Heart left ventricle (tissue), 13 donors: ENCODE data around the gene KIRREL3.

Source experiments
- CTCF ChIP-seq, 12 donors: fragments of 200-600 bp; sonication (generic) in 4 of 12; IDR thresholded peaks; one replicate each; pipeline versions ENCODE4 v1.5.0 to v1.8.0; 2018 to 2022; ENCODE audit warnings: antibody characterized with exemption in 12 of 12, mild to moderate bottlenecking in 5 of 12
- POLR2A ChIP-seq, 2 donors: fragments of 450-650 bp; IDR thresholded peaks; one replicate each; pipeline ENCODE4 v1.6.1; 2017; ENCODE audit warnings: antibody characterized with exemption in 2 of 2, mild to moderate bottlenecking in 2 of 2, moderate library complexity in 2 of 2
- donor health status: ischemic (EF 13 %, LVEDD 7.1; RV severe dilation, severe dysfunction).
- donor health status: DM: no; HTN: yes; CAD: no.
- donor health status: DM: no; HTN: no; CAD: no.
- donor health status: ischemic (EF 25% LVEDD 6.9; RV normal size, moderate dysfunction).
- donor health status: ischemic (EF 25% LVEDD 5.7; RV mildly dilated, moderate dysfunction).
- donor health status: ischemic (EF 35%, LVEDD 5.7; RV mildly dilated, moderate dysfunction).
- donor health status: nonischemic (EF 11% LVEDD 7.7; RV severe dilation, severe dysfunction).
- donor health status: DM: yes; HTN: yes; CAD: no.
- donor health status: PGD.
- donor health status: ischemic (EF 29% LVEDD 5.4; RV normal size, mild dysfunction).
- donor health status: nonischemic (EF 23%, LVEDD 6.1; RV moderate dilation, normal function).

- TF ChIP-seq CTCF (IDR thresholded peaks at IDR 0.05) = no peak
- no peak for TF ChIP-seq POLR2A (IDR thresholded peaks at IDR 0.05)
Measured at GRCh38 chr11:126636911-126637794, 363.4 kb downstream of the KIRREL3 start.
